Neural cell (in vitro differentiated cells): Measurements from ENCODE around the gene KLHDC7B. TPM values are rescaled to one million over a fixed set of nuclear protein-coding genes. Genes with fewer than 3 reads are reported as not detected.

Experiments used
- H2AFZ ChIP-seq: fragments of 200-600, 300-800 bp; sonication (generic), shearing (Covaris generic); 2 replicates; pipeline ENCODE4 v1.6.0; 2014; ENCODE audit warnings: low read depth, mild to moderate bottlenecking, antibody characterized with exemption, low read length, moderate library complexity
- H3F3A ChIP-seq: fragments of 200-600 bp; shearing (Covaris generic); 2 replicates; pipeline ENCODE4 v1.6.1; 2016; ENCODE audit warnings: mild to moderate bottlenecking, moderate library complexity, mixed read lengths, antibody characterized with exemption, low read length; ENCODE audit not compliant: insufficient read depth, poor library complexity, severe bottlenecking
- H3K27ac ChIP-seq: fragments of 200-600, 300-800 bp; sonication (generic), shearing (Covaris generic); 2 replicates; pipeline ENCODE4 v1.5.1; 2014; ENCODE audit warnings: mild to moderate bottlenecking, low read length, moderate library complexity
- H3K27me3 ChIP-seq: fragments of 300-800, 200-600 bp; sonication (generic), shearing (Covaris generic); 2 replicates; pipeline ENCODE4 v1.6.0; 2014; ENCODE audit warnings: mild to moderate bottlenecking, low read depth, low read length, moderate library complexity; ENCODE audit not compliant: insufficient read depth
- H3K36me3 ChIP-seq: fragments of 300-800, 200-600 bp; sonication (generic), shearing (Covaris generic); 2 replicates; pipeline ENCODE4 v1.5.1; 2014; ENCODE audit warnings: mild to moderate bottlenecking, antibody characterized with exemption, low read length, moderate library complexity; ENCODE audit not compliant: insufficient read depth
- H3K4me2 ChIP-seq: fragments of 300-800, 200-600 bp; sonication (generic), shearing (Covaris generic); 2 replicates; pipeline ENCODE4 v1.6.0; 2014; ENCODE audit warnings: mild to moderate bottlenecking, low read length
- H3K4me3 ChIP-seq: fragments of 300-800, 200-600 bp; sonication (generic), shearing (Covaris generic); 2 replicates; pipeline ENCODE4 v1.5.1; 2014; ENCODE audit warnings: mild to moderate bottlenecking, low read length, moderate library complexity
- H3K79me2 ChIP-seq: fragments of 200-600 bp; shearing (Covaris generic); replicated peaks from 2 replicates; pipeline ENCODE4 v1.6.0; 2014; ENCODE audit warnings: mild to moderate bottlenecking, low read length, moderate library complexity; ENCODE audit not compliant: insufficient read depth
- H3K9ac ChIP-seq: fragments of 300-800, 200-600 bp; sonication (generic), shearing (Covaris generic); 2 replicates; pipeline ENCODE4 v1.6.1; 2016; ENCODE audit warnings: mild to moderate bottlenecking, low read length, mixed read lengths
- H3K9me2 ChIP-seq: fragments of 200-600 bp; shearing (Covaris generic); 2 replicates; pipeline ENCODE4 v1.6.1; 2016; ENCODE audit warnings: mild to moderate bottlenecking, low read length, mixed read lengths; ENCODE audit not compliant: insufficient read depth
- H3K9me3 ChIP-seq: fragments of 200-600, 300-800 bp; sonication (generic), shearing (Covaris generic); 2 replicates; pipeline ENCODE4 v1.6.1; 2016; ENCODE audit warnings: mild to moderate bottlenecking, mixed run types, low read length, moderate library complexity, mixed read lengths
- H4K20me1 ChIP-seq: fragments of 200-600 bp; shearing (Covaris generic); 2 replicates; pipeline ENCODE4 v1.6.1; 2016; ENCODE audit warnings: mild to moderate bottlenecking, mixed run types; ENCODE audit not compliant: insufficient read depth
- EP300 ChIP-seq: fragments of 450-650 bp; conservative IDR thresholded peaks from 2 replicates; pipeline ENCODE4 v1.6.1; 2014; ENCODE audit warnings: antibody characterized with exemption, mild to moderate bottlenecking, moderate library complexity; ENCODE audit not compliant: poor library complexity, severe bottlenecking
- EZH2 ChIP-seq: fragments of 200-600, 300-800 bp; shearing (Covaris generic), sonication (generic); IDR thresholded peaks from 2 replicates; pipeline ENCODE4 v1.6.1; 2014; ENCODE audit warnings: antibody characterized with exemption, low read length, borderline replicate concordance, mild to moderate bottlenecking; ENCODE audit not compliant: insufficient read depth, poor library complexity, severe bottlenecking
- MXI1 ChIP-seq: fragments of 450-650 bp; conservative IDR thresholded peaks from 2 replicates; pipeline ENCODE4 v1.6.1; 2014; ENCODE audit warnings: antibody characterized with exemption, mild to moderate bottlenecking; ENCODE audit not compliant: poor library complexity, severe bottlenecking
- POLR2AphosphoS5 ChIP-seq: IDR thresholded peaks from 2 replicates; pipeline ENCODE4 v1.6.1; 2012
- RAD21 ChIP-seq: fragments of 450-650 bp; conservative IDR thresholded peaks from 2 replicates; pipeline ENCODE4 v1.6.1; 2014; ENCODE audit warnings: antibody characterized with exemption, mild to moderate bottlenecking, moderate library complexity
- SMC3 ChIP-seq: fragments of 450-650 bp; conservative IDR thresholded peaks from 2 replicates; pipeline ENCODE4 v1.6.1; 2014; ENCODE audit warnings: antibody characterized with exemption, mild to moderate bottlenecking, moderate library complexity; ENCODE audit not compliant: poor library complexity
- TAF1 ChIP-seq: IDR thresholded peaks from 2 replicates; pipeline ENCODE4 v1.6.1; 2012; ENCODE audit warnings: low read depth
- polyA plus RNA-seq: library from polyadenylated mRNA; depleted of rRNA; stranded (reverse); fragments of >200 nt; gene quantifications from 2 replicates; pipeline ENCODE4 v1.2.3, GENCODE V29; 2014
- TF ChIP-seq, protein P1 (sequence below): IDR thresholded peaks from 2 replicates; pipeline ENCODE4 v1.6.1; 2012; ENCODE audit warnings: borderline replicate concordance
- TF ChIP-seq, protein P2 (sequence below): fragments of 450-650 bp; IDR thresholded peaks from 2 replicates; pipeline ENCODE4 v1.5.1; 2014; ENCODE audit warnings: antibody characterized with exemption, mild to moderate bottlenecking, moderate library complexity; ENCODE audit not compliant: poor library complexity, severe bottlenecking

KLHDC7B gene
- polyA plus RNA-seq, 1 donor from 2014 or later = not detected

DNA sequence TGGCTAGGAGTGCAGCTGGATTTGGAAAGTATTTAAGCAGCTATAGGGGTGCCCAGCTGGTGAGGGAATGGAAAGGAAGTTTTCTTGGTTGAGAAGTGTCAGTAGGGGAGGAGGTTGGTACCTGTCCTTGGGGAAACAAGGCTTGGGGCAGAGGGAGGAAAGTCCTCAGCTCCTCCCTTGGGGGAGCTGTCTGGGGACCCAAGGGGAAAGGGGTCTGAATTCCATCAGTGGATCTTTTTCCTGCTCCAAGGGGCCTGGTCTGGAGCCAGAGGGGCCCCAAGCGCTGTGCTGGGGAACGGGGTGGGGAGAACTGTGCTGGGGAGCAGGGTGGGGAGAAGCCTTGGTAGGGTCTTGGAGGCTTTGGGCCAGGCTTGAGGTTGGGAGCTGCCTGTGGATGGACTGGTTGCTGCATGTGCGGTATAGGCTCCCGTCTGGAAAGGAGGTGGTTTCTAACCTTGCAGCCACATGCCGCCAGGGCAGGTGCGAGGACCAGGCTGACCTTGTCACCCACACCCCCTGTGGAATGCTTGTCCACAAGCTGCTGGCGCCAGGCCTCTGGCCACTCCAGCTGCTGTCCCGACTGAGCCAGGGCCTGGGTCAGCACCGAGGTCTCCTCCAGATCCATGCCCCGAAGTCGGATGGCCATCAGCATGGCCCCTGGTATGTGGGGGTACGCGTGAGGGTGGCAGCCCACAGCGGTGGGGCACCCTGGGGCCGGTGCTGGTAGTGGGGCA lies 16.9 kb upstream of the KLHDC7B start:
- Histone ChIP-seq H2AFZ (no peak overlapping the region), H3K9ac (no peak overlapping the region), H3K27me3 (peaks cover 34% of the 10 kb centered on the region)

DNA sequence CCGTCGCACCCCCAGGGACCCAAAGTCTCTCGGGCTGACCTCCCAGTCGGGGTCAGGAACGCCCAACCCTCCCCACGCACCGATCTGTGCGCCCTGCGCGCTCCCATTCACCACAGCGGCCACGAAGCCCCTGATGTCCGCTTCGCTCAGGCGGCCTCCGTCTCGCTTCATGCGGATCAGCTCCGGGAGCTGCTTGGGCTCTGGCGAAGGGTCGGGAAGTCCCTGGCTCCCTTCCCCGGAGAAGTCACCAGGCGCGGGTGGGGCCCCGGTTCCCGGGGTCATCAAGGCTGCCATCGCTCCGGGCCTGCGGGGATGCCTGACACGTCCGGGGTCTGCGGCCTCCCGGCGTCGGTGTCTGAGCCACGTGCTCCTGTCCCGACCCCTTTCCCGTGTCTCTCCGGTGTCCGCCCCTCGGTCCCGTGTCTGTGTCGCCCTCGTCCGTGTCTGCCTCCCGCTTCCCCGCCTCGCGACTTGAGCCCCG lies 16.2 kb upstream of the KLHDC7B start:
- no peaks in the 10 kb centered on the region for H4K20me1 ChIP-seq
- no peak overlapping the region for H3K4me3 ChIP-seq
- H3K27ac ChIP-seq = no peak overlapping the region
- H3K27me3 ChIP-seq = peaks cover 34% of the 10 kb centered on the region
- no peak overlapping the region for H3K4me2 ChIP-seq
- no peak overlapping the region for H3K9ac ChIP-seq
- no peaks in the 10 kb centered on the region for H3K79me2 ChIP-seq
- no peak for TF ChIP-seq EZH2
- no peak for TF ChIP-seq SMC3
- TF ChIP-seq POLR2AphosphoS5 = no peak
- no peak for TF ChIP-seq RAD21
- no peak for TF ChIP-seq MXI1
- TF ChIP-seq, protein P1, sequence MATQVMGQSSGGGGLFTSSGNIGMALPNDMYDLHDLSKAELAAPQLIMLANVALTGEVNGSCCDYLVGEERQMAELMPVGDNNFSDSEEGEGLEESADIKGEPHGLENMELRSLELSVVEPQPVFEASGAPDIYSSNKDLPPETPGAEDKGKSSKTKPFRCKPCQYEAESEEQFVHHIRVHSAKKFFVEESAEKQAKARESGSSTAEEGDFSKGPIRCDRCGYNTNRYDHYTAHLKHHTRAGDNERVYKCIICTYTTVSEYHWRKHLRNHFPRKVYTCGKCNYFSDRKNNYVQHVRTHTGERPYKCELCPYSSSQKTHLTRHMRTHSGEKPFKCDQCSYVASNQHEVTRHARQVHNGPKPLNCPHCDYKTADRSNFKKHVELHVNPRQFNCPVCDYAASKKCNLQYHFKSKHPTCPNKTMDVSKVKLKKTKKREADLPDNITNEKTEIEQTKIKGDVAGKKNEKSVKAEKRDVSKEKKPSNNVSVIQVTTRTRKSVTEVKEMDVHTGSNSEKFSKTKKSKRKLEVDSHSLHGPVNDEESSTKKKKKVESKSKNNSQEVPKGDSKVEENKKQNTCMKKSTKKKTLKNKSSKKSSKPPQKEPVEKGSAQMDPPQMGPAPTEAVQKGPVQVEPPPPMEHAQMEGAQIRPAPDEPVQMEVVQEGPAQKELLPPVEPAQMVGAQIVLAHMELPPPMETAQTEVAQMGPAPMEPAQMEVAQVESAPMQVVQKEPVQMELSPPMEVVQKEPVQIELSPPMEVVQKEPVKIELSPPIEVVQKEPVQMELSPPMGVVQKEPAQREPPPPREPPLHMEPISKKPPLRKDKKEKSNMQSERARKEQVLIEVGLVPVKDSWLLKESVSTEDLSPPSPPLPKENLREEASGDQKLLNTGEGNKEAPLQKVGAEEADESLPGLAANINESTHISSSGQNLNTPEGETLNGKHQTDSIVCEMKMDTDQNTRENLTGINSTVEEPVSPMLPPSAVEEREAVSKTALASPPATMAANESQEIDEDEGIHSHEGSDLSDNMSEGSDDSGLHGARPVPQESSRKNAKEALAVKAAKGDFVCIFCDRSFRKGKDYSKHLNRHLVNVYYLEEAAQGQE = no peak
- TF ChIP-seq TAF1 = no peak
- TF ChIP-seq, protein P2, sequence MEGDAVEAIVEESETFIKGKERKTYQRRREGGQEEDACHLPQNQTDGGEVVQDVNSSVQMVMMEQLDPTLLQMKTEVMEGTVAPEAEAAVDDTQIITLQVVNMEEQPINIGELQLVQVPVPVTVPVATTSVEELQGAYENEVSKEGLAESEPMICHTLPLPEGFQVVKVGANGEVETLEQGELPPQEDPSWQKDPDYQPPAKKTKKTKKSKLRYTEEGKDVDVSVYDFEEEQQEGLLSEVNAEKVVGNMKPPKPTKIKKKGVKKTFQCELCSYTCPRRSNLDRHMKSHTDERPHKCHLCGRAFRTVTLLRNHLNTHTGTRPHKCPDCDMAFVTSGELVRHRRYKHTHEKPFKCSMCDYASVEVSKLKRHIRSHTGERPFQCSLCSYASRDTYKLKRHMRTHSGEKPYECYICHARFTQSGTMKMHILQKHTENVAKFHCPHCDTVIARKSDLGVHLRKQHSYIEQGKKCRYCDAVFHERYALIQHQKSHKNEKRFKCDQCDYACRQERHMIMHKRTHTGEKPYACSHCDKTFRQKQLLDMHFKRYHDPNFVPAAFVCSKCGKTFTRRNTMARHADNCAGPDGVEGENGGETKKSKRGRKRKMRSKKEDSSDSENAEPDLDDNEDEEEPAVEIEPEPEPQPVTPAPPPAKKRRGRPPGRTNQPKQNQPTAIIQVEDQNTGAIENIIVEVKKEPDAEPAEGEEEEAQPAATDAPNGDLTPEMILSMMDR = no peak
- TF ChIP-seq EP300 = no peak
- no peaks in the 10 kb centered on the region for H3K9me2 ChIP-seq
- H3K9me3 ChIP-seq = no peaks in the 10 kb centered on the region
- no peaks in the 10 kb centered on the region for H3F3A ChIP-seq
- no peak overlapping the region for H2AFZ ChIP-seq
- no peaks in the 10 kb centered on the region for H3K36me3 ChIP-seq

More for the DNA sequence above, 16.9 kb upstream of the KLHDC7B start:
- Histone ChIP-seq H4K20me1 (no peaks in the 10 kb centered on the region), H3K36me3 (no peaks in the 10 kb centered on the region), H3F3A (no peaks in the 10 kb centered on the region), H3K27ac (no peak overlapping the region), H3K79me2 (no peaks in the 10 kb centered on the region), H3K9me2 (no peaks in the 10 kb centered on the region), H3K9me3 (no peaks in the 10 kb centered on the region), H3K4me3 (no peak overlapping the region), H3K4me2 (no peak overlapping the region)
- TF ChIP-seq TAF1 (no peak), POLR2AphosphoS5 (no peak), RAD21 (no peak), MXI1 (no peak), SMC3 (no peak), EZH2 (no peak), EP300 (no peak)
- TF ChIP-seq, protein P2 = no peak
- TF ChIP-seq, protein P1 = no peak
